T1000 (cell line): ENCODE results near the gene UBE3D.
"Not testable (repeated sequence)": the region's sequence is repeated elsewhere in the genome, so short reads cannot be mapped to it uniquely, and the experiment has no call there.

ENCODE experiments used
- DNase-seq: peaks from one replicate; lab custom pipeline; 2025; ENCODE audit warnings: mixed read lengths; lab: John Stamatoyannopoulos, UW

Gene UBE3D

DNA sequence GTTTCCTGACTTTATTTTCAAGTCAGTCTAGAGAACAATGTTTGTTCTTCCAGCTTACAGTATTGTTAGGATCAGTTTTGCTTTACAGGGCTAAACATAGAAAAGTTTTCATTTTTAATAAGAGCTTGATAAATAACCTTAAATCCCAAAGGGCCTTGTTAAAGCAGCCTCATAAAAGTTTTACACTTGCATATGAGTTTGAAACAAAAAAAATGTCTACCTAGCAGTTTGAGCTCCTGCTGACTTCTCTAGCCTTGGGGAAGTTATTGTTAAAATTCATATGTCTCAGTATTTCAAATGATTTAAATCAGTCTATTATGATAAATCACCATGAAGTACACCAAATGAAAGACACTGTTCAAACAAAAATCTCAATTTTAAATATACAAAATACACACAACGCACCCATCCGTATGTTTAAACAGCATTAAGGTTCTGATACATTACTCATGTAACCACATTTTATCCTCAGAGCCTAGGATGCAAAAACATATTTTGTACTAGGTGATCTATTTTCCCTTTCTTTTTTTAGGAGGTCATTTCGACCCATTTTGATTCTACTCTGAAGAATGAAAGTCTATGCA, 87.2 kb downstream of the UBE3D start:
- DNase-seq: no peak

DNA sequence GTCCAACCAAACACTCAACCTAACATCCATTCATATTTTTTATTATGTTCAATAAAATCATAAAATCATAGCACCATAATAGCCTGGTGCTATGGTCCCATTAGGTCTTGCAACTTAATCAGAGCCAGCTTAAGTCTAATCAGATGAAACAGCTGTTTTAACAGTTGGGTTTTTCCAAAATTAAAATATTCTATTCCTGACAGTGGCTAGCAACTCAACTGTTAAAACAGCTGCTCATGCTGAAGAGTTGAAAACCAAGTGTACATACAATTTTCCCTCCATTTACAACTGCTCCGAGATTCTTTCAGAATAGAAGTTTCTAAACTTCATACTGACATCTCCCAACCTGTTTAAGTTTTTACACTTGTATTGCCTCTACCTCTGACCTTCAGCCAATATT, 89.5 kb downstream of the UBE3D start:
- DNase-seq: no peak

DNA sequence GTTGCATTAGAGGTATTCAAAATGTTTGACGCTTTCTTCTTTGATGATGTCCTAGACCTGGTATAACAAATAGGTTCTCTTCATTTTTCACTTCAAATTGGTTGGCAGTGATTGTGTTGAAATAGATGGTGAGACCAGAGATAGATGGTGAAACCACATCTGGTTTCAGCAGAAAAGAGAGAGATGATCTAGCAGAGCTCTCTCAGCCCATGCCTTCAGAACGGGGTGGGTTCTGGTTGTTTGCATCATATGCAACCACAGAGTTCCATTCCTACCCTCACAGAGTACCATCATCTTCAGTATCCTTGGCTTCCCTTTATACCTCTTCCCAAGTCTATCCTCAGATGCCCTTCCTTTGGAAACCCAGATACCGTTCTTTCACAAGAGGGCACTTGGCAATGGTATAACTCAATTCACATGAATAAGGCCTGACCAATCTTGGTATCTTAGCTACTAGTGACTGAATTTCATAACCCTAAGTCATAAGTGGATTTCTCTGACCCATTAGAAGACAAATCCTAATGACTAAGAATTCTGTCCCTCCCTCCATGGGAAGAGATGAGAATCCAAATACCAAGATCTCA, 93.7 kb downstream of the UBE3D start:
- DNase-seq: no peak

DNA sequence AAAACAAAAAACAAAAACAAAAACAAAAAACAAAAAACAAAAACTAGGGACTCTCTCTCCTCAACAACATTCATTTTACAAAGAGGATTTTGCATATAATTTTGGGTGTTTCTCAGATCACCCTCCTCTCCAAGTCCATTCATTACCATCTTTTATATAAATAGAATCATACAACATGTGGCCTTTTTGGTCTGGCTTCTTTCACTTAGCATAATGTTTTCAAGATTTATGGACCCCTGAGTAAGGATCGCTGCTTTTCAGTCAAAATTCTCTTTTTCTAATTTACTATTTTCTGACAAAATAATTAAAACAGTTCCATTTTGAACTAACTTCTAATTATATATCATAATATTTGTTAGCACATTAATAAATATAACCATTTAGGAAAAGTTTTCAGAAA, 94.8 kb downstream of the UBE3D start:
- no peak for DNase-seq

DNA sequence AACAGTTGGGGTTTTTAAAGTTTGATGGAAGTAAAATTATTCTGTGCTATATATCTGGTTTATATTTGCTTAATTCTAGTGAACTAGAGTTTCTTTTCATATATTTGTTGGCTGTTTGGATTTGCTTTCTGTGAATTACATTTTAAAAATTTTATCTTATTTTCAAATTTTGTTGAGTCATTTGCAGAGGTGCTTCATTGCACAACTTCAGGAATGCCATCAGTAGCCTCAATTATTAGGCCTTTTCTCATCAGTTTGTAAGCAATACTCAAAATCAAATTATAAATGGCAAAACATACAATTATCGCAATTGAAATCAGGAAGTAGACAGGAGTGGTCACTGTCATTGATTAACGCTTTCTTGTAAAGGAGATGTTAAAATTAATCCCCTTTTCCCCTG, 96.9 kb downstream of the UBE3D start:
- DNase-seq: no peak

DNA sequence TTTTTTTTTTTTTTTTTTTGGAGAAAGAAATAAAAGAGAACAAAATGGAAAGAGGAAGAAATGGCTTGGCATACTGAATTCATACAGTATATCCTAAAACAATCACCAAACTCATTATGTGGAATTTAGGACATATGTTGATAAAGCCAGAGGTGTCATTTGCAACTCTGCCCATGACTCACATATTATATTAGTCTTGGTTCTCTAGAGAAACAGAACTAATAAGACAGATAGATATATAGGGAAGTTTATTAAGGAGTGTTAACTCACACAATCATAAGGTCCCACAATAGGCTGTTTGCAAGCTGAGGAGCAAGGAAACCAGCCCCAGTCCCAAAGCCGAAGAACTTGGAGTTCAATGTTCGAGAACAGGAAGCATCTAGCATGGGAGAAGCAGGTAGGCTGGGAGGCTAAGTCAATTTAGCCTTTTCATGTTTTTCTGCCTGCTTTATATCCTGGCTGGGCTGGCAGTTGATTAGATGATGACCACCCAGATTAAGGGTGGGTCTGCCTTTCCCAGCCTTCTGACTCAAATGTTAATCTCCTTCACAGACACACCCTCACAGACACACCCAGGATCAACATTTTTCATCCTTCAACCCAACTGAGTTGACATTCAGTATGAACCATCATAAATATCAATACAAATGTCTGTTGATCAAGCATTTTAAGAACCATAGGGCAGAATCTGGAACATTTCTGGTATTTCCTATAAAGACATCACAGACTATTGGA, 102.3 kb downstream of the UBE3D start:
- DNase-seq: no peak

DNA sequence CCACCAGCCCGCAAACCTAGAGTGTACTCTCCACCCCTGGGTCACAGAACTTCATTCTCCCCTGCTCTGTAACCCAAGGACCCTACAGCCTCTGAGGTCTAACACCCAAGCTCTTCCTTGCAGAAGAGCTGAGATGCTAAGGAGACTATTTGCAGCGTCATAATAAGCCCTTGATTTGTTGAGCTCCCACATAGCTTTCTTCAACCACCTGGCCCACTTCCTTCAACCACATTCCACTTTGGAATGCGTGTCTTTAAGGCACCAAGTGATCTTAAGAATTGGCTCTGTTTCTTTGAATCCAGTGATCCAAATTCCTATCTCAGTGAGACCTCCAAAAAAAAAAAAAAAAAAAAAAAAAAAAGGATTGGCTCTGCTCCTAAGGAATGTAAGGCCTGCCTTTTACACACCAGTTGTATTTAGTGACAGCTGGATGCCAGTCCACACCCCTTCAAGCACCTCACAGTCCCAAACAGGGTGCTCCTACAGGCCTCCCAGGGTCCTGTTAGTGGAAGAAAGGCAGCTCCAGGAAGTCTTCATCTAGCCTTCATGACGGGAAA, 106.2 kb downstream of the UBE3D start:
- DNase-seq: no peak

DNA sequence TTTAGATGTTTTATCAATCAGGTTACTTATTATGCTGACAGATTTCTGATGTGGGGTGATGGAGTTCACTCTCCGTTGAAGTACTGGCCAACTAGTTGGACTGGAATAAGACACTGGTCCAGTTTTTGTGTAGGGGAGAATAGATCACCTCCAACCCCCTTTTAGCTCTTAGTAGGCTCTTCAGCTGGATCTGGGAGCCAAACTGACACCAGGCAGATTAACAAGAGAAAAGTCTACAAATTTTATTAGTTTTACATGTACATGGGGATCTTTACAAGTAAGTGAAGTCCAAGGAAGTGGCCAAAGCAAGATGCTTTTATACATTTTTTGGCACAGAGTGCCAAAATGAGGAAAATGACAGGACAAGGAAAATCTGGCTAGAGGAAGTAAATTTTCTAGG, 107.1 kb downstream of the UBE3D start:
- DNase-seq: no peak

DNA sequence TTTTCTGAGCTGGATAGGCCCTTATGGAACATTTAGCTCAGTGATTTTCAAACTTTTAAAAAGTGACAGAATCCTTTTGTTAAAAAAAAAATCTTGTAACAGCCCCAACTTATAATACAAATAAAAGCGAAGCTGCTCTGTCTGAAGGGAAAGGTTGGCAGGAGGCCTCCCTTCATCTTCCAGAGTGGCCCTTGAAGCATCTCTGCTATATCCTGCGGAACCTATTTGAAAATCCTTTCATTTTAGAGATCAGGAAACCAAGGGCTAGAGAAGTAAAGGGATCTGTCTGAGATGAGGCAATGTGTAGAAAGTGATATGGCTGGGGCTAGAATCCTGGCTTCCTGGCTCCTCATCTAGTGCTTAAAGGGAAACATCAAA, 107.8 kb downstream of the UBE3D start:
- DNase-seq: no peak

DNA sequence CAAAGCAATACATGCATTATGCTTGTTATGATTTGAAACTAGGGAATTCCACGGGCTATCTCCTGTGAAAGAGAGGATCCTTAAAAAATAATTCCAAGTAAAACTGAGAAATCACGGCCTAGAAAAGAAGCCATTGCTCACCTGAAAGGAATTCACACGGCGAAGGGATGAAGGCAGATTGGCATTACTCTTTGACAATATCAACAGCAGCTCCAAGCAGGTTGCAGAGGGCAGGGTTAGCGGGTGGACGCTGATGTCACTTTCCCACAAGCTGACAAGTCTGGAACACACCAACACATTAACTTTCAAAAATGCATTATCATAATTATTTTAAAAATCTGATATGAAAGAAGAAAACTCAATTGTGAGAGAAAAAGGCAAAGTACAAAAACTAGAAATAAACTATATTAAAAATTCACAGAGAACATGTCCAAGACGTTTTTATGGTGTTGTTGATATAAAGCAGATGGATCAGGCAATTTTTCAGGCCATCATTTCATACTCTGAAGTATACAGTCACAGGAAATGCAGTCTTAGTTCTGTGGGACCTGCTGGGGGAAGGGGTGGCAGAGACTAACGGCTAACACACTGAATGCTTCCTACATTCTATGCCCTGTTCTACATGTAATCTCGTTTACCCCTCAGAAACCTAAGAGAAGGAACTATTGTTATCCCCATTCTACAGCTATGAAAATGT, 108.3 kb downstream of the UBE3D start:
- no peak for DNase-seq

DNA sequence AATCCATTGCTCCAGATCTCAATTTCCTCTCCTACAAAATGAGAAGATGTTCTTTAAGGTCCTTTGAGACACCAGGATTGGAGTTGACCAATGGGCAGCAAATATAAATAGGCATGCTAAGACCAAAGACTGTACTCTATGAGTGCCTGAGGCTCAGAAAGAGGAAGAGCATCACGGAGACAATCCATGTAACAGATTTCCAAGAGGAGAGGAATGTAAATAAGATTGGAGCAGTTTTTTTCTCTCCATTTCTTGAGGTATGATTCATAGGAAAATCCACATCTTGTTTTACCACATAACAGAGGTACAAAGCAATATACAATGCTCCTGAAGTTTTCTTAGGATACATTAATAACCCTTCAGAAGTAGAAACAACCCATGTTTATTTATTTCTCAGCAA, 109.8 kb downstream of the UBE3D start:
- DNase-seq: no peak

DNA sequence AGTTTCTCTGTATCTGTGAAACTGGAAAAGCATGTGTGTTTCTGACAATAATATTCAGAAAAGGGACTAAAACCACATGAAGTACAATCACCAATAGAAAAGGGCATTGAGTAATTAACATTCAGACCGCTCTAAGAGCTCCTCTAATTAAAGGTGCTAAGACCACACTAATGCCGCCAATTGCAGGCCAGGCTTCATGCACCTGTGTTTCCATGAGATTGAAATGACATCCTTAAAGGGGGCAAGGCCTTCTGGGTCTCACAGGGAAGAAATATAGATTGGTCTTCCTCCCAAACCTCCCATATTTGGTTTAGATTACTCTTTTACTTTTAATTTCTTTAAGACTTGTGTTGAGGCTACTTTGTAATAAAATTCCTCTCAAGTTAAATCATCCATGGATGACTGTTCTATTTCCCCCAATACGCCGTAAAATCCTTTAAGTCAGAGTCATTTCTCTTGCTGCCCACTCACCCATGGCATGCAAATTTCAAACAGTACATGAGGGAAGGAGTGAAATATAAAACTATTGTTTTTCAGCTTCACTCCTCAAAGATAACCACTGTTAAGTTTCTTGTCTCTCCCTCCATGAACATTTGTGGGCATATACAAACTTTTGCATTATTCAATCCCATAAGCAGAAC, 110.6 kb downstream of the UBE3D start:
- DNase-seq: no peak

DNA sequence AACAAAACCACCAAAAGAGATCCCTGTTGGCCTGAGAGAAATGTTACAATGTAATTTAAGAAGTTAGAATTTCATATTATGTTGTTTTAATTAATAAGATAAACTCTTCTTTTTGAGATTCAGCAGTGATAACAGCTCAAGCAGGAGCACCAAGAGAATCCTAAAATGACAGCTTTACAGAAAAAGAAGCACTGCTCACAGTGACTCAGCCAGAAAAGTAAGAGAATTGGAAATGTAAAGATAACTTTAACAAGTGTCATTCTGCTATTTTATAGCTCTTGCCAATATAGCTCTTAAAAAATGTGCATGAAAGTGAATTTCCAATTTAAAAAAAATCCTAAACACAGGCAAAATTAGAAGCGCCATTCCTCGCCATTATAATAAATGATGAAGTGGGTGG, 111.3 kb downstream of the UBE3D start:
- DNase-seq: no peak

DNA sequence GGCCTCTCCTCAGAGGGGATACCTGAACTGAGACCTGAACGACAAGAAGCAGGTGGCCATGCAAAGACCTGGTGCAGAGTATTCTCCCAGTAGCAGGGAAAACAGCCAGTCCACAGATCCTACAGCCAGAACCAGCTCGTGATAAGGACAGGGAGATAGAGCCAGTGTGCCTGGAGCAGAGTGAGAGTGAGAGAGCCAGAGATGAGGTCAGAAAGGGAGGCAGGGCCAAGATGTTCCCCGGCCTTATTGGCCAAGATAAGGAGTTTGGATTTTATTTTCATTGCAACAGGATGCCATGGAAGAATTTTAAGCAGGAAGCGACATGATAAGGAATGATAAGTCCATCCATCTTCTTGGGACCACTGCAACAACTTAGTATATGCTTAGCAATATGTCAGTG, 111.8 kb downstream of the UBE3D start:
- DNase-seq: no peak

DNA sequence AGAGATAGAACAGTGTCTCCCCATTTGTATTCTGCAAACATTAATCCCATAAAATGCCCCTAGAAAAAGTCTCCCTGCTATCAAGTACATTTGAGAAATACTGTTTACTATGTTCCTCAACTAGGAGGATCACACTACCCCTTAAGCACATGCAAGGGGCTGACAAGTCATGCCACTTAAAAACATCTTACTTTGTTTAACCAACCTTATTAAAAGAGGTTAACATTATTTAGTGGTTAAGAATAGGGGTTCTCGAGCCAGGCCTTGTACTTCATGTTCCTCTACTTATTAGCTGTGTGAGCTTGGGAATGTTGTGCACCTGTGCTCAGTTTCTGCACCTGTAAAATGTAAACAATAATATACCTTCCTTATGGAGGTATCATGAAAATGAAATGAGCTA, 113.7 kb downstream of the UBE3D start:
- DNase-seq: no peak

DNA sequence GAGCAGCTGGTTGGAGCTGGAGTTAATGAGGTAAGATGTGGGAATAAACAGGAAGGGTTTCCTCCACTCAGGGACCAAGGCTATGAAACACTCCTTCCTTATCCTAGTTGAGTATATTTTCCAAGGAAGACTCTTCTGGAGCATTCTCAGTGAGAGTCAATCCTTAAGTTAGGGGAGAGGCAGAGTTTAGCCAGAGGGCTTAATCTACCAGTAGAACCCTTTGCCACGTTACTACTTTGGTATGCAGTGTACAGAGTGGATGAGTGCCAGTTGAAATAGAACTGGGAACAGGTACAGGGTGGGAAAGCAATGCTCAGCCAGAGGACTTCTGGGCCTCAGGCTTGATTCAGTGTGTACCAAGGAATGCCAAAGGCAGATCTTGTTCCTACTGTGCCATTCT, 114.3 kb downstream of the UBE3D start:
- DNase-seq: peak; percentile 49

DNA sequence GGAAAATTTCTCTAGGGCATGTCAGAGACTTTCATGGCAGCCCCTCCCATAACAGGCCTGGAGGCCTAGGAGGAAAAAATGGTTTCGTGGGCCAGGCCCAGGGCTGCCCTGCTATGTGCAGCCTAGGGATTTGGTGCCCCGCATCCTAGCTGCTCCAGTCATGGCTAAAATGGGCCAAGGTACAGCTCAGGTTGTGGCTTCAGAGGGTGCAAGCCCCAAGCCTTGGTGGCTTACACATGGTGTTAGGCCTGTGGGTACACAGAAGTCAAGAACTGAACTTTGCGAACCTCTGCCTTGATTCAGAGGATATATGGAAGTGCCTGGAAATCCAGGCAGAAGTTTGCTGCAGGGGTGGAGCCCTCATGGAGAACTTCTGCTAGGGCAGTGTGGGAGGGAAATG, 134.7 kb downstream of the UBE3D start:
- DNase-seq: not testable (repeated sequence)

DNA sequence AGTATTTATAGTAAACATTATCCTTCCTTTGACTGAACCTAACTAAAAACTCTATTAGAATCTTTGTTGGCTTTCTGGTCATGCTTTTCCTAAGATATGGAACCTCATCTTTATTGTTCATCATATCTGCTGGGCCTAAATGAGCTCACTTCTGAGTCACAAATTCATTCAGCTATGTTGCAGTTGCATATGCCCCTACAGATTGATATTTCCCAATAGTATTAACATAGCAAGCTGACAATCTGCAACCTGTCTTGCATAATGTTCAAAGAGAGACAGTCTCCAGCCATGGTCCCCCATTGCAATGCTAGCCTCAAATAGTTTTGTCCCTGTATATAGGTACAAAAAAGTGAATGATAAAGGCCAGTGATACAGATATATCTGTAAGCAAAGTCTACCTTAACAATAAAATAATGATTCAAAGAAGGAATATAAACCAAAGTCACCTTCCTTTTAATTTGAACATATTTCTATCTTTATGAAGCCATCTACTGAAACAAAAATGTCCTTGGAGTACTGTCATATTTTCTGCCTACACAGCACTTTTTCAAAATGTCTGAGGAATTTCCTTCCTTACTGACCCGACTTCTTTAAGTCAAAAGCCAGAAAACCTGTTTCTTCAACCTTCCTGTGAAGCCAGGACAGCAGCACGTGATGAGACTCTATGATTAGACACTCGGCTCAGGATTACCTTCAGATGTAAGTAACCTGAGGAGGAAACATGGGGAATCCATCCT, 140.7 kb downstream of the UBE3D start:
- DNase-seq: no peak

DNA sequence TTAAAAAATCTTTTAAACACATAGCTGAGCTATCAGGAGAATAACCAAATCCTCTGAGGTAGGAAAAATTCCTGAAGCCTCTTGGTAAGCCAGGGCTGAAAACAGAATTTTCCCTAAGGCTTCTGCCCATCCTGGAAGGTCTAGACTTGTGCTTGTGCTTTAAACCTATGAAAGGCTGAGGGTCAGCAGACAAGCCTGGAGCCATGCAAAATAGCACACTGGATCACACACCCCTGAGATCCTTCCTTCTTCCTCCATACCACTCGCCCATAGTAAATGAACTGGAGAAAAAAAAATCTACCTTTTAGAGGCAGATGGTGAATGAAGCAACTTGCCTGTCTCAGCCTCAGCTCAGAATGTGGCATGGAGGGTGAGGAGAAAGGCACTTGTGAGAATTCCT, 144.4 kb downstream of the UBE3D start:
- DNase-seq: no peak

DNA sequence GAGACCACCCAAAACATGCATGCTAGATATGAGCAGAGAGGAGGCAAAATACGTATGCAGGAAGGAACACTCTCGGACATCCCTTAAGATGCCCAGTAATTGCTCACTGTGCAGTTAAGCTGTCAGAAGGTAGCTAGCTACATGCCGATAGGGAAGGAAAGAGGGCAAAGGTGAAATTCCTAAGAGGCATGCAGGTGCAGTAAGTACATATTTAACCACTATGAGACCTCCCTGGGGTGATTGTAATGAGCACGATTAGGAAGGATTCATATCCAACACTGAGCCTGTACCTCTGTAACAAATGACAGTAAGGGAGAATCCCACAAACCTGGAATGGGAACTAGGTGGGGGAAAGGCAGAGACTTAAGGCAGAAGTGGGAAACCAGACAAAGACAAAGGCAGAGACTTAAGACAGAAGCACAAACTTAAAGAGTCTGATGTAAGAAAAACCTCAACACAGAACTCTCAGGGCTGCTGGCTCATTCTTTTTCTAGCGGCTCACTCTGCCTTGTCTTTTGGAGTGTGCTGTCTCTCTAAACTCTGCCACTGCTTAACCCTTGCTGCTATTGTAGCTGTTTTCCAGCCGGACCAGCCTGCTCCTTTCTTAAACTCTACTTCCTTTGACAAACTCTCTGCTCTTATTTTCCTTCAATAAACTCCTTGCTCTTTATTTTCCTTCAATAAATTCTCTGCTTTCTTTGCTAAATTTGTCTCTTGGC, 148.1 kb downstream of the UBE3D start:
- DNase-seq: no peak

DNA sequence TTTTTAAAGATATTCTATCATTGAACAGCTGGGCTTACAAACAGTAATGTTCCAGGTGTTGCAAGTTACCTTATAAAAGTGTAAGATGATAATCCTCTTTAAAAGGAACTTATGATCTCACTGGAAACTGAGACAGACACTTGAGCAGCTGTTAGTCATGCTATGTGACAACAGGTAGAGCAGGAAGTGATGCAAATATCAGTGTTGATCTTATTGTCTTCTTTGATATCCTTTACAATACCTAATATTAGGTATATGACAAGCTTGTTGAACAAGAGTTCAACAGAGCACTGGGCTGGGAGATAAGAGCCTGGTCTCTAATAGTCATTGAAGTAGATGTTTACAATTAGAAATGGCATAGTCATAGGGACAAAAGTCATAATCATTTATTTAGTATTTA, 150.0 kb downstream of the UBE3D start:
- no peak for DNase-seq
